ENCODE results near the gene ADAR.

Gene ADAR

DNA sequence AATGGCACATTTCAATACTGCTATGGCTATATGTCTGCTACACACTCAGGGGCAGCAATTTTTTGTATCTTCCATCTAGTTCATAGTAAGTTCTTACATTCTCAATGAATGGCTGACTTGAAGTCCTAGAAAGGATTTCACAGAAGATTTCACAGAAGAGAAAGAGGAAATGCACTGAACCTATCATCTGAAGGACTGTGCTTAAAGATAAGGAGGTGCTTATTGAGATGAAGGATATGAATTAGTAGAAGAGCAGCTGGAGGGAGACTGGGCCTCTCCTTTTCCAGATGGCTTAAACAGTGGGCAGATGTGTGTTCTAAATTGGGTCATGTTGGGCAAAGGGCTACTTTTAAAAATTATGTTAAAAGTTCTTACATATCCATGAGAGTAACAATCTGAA, 14.6 kb downstream of the ADAR start:
- no peaks in the 10 kb centered on the region for H3K27me3 ChIP-seq (ENCODE audit: insufficient read depth, low read length)
- H3K14ac ChIP-seq (ENCODE audit: low read length), result no peak overlapping the region
- H3K9me3 ChIP-seq (ENCODE audit: insufficient read depth, low read depth, low read length), result no peaks in the 10 kb centered on the region
- H3K79me2 ChIP-seq (ENCODE audit: control insufficient read depth, insufficient read depth, low read length, poor library complexity), result no peaks in the 10 kb centered on the region
- peaks cover 54 to 76% of the 10 kb centered on the region in 2 experiments for H3K36me3 ChIP-seq (ENCODE audit: control insufficient read depth in 1 of 2, insufficient read depth in 2 of 2, low read length in 2 of 2)
- no peak overlapping the region for H2BK5ac ChIP-seq (ENCODE audit: low read depth, low read length, poor library complexity)
- no peak overlapping the region for H3K18ac ChIP-seq (ENCODE audit: low read length)
- no peak overlapping the region for H3K4me2 ChIP-seq (ENCODE audit: low read length)
- H2AFZ ChIP-seq (ENCODE audit: insufficient read depth, low read length, poor library complexity), result no peak overlapping the region
- H3K79me1 ChIP-seq (ENCODE audit: low read length), result no peaks in the 10 kb centered on the region
- H2BK120ac ChIP-seq (ENCODE audit: insufficient read depth, low read length, poor library complexity), result no peak overlapping the region
- no peak overlapping the region for H2AK5ac ChIP-seq (ENCODE audit: low read length)
- DNase-seq, result no peak
- no peak overlapping the region for H3K4me3 ChIP-seq (ENCODE audit: low read depth, low read length)
- H3K27ac ChIP-seq (ENCODE audit: low read depth, low read length), result no peak overlapping the region
- H3K23ac ChIP-seq (ENCODE audit: low read length), result no peak overlapping the region
- H2BK12ac ChIP-seq (ENCODE audit: low read length), result no peak overlapping the region
- H3K4ac ChIP-seq (ENCODE audit: low read depth, low read length), result no peak overlapping the region
- H3K4me1 ChIP-seq (ENCODE audit: control insufficient read depth in 1 of 2, insufficient read depth in 2 of 2, low read length in 2 of 2), result no peaks in the 10 kb centered on the region
- H4K8ac ChIP-seq (ENCODE audit: low read depth, low read length), result no peak overlapping the region
- H4K91ac ChIP-seq (ENCODE audit: low read depth, low read length), result no peak overlapping the region
- no peak overlapping the region for H4K12ac ChIP-seq (ENCODE audit: low read depth, low read length)
- no peak overlapping the region for H3K9ac ChIP-seq (ENCODE audit: low read length)

GRCh38 chr1:154591206-154591605, 16.8 kb downstream of the ADAR start:
- H4K91ac ChIP-seq (ENCODE audit: low read depth, low read length), result no peak overlapping the region

DNA sequence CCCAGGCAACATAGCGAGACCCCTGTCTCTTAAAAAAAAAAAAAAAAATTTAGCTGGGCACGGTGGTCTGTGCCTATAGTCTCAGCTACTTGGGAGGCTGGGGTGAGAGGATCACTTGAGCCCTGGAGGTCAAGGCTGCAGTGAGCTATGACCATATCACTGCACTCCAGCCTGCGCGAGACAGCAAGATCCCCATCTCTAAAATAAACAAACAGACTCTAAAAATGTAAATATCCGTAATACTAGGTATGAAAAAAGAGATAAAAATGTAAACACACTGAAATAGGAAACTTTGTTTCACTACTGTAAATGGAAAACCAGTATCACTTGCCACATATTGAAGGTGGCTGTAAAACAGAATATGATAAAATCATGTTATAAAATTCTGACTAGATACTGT, 17.2 kb downstream of the ADAR start:
- Histone ChIP-seq H3K9ac (ENCODE audit: low read length) (no peak overlapping the region), H3K9me3 (ENCODE audit: insufficient read depth, low read depth, low read length) (no peaks in the 10 kb centered on the region), H2AK5ac (ENCODE audit: low read length) (no peak overlapping the region), H2BK5ac (ENCODE audit: low read depth, low read length, poor library complexity) (no peak overlapping the region), H2BK12ac (ENCODE audit: low read length) (no peak overlapping the region), H3K4me2 (ENCODE audit: low read length) (no peak overlapping the region), H3K36me3 (ENCODE audit: control insufficient read depth in 1 of 2, insufficient read depth in 2 of 2, low read length in 2 of 2) (peaks cover 53 to 73% of the 10 kb centered on the region in 2 experiments), H4K12ac (ENCODE audit: low read depth, low read length) (no peak overlapping the region), H3K23ac (ENCODE audit: low read length) (no peak overlapping the region), H3K27ac (ENCODE audit: low read depth, low read length) (no peak overlapping the region), H3K79me1 (ENCODE audit: low read length) (no peaks in the 10 kb centered on the region), H3K4me1 (ENCODE audit: control insufficient read depth in 1 of 2, insufficient read depth in 2 of 2, low read length in 2 of 2) (no peaks in the 10 kb centered on the region), H3K14ac (ENCODE audit: low read length) (no peak overlapping the region), H3K79me2 (ENCODE audit: control insufficient read depth, insufficient read depth, low read length, poor library complexity) (no peaks in the 10 kb centered on the region), H3K27me3 (ENCODE audit: insufficient read depth, low read length) (no peaks in the 10 kb centered on the region), H2AFZ (ENCODE audit: insufficient read depth, low read length, poor library complexity) (no peak overlapping the region), H4K8ac (ENCODE audit: low read depth, low read length) (no peak overlapping the region), H3K18ac (ENCODE audit: low read length) (no peak overlapping the region), H3K4me3 (ENCODE audit: low read depth, low read length) (no peak overlapping the region), H2BK120ac (ENCODE audit: insufficient read depth, low read length, poor library complexity) (no peak overlapping the region), H3K4ac (ENCODE audit: low read depth, low read length) (no peak overlapping the region), H4K91ac (ENCODE audit: low read depth, low read length) (no peak overlapping the region)
- WGBS (ENCODE audit: extremely low coverage, insufficient coverage, insufficient read length), result no CpG with 5 or more reads among the region's 5 CpGs
- no peak for DNase-seq

More at GRCh38 chr1:154591206-154591605, 16.8 kb downstream of the ADAR start:
- Histone ChIP-seq H2BK12ac (ENCODE audit: low read length) (no peak overlapping the region), H3K18ac (ENCODE audit: low read length) (no peak overlapping the region), H3K23ac (ENCODE audit: low read length) (no peak overlapping the region), H3K27ac (ENCODE audit: low read depth, low read length) (no peak overlapping the region), H3K9ac (ENCODE audit: low read length) (no peak overlapping the region), H3K79me1 (ENCODE audit: low read length) (no peaks in the 10 kb centered on the region), H3K4me2 (ENCODE audit: low read length) (no peak overlapping the region), H3K4me1 (ENCODE audit: control insufficient read depth in 1 of 2, insufficient read depth in 2 of 2, low read length in 2 of 2) (no peaks in the 10 kb centered on the region), H3K27me3 (ENCODE audit: insufficient read depth, low read length) (no peaks in the 10 kb centered on the region), H3K14ac (ENCODE audit: low read length) (no peak overlapping the region), H3K4me3 (ENCODE audit: low read depth, low read length) (no peak overlapping the region), H2AFZ (ENCODE audit: insufficient read depth, low read length, poor library complexity) (no peak overlapping the region), H3K4ac (ENCODE audit: low read depth, low read length) (no peak overlapping the region), H4K8ac (ENCODE audit: low read depth, low read length) (no peak overlapping the region), H2BK5ac (ENCODE audit: low read depth, low read length, poor library complexity) (no peak overlapping the region), H3K36me3 (ENCODE audit: control insufficient read depth in 1 of 2, insufficient read depth in 2 of 2, low read length in 2 of 2) (peaks cover 53 to 71% of the 10 kb centered on the region in 2 experiments), H3K79me2 (ENCODE audit: control insufficient read depth, insufficient read depth, low read length, poor library complexity) (no peaks in the 10 kb centered on the region), H2AK5ac (ENCODE audit: low read length) (no peak overlapping the region), H4K12ac (ENCODE audit: low read depth, low read length) (no peak overlapping the region), H2BK120ac (ENCODE audit: insufficient read depth, low read length, poor library complexity) (no peak overlapping the region), H3K9me3 (ENCODE audit: insufficient read depth, low read depth, low read length) (no peaks in the 10 kb centered on the region)
- WGBS (ENCODE audit: extremely low coverage, insufficient coverage, insufficient read length), result no CpG with 5 or more reads among the region's 7 CpGs
- no peak for DNase-seq

DNA sequence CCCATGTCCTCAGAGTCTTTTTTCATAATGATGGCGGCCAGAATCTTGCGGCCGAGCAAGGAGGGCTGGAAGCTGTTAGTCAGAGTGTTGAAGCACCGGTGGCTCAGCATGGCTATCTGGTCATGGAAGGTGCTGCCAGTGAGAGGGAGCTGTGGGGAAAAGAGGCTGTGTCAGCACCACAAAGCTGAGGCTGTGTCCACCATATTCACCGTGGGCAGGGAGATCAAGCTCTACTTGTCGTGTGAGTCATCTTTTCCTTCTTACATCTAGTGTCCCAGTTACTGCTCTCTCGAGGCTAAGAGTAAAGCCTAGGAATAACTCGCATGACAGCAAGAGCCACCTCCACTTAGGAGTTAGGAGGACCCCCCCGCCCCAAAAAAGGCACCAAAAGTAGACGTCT, 18.2 kb downstream of the ADAR start:
- no peak overlapping the region for H3K4ac ChIP-seq (ENCODE audit: low read depth, low read length)
- no peaks in the 10 kb centered on the region for H3K79me1 ChIP-seq (ENCODE audit: low read length)
- H3K4me2 ChIP-seq (ENCODE audit: low read length), result no peak overlapping the region
- no peak overlapping the region for H3K23ac ChIP-seq (ENCODE audit: low read length)
- H3K9me3 ChIP-seq (ENCODE audit: insufficient read depth, low read depth, low read length), result no peaks in the 10 kb centered on the region
- no CpG with 5 or more reads among the region's 10 CpGs for WGBS (ENCODE audit: extremely low coverage, insufficient coverage, insufficient read length)
- no peaks in the 10 kb centered on the region for H3K27me3 ChIP-seq (ENCODE audit: insufficient read depth, low read length)
- H2BK12ac ChIP-seq (ENCODE audit: low read length), result no peak overlapping the region
- H4K91ac ChIP-seq (ENCODE audit: low read depth, low read length), result no peak overlapping the region
- no peak overlapping the region for H4K12ac ChIP-seq (ENCODE audit: low read depth, low read length)
- no peak overlapping the region for H3K18ac ChIP-seq (ENCODE audit: low read length)
- no peak overlapping the region for H3K27ac ChIP-seq (ENCODE audit: low read depth, low read length)
- peaks cover 53 to 76% of the 10 kb centered on the region in 2 experiments for H3K36me3 ChIP-seq (ENCODE audit: control insufficient read depth in 1 of 2, insufficient read depth in 2 of 2, low read length in 2 of 2)
- H2AFZ ChIP-seq (ENCODE audit: insufficient read depth, low read length, poor library complexity), result no peak overlapping the region
- no peak overlapping the region for H3K4me3 ChIP-seq (ENCODE audit: low read depth, low read length)
- H2AK5ac ChIP-seq (ENCODE audit: low read length), result no peak overlapping the region
- DNase-seq, result no peak
- no peak overlapping the region for H2BK5ac ChIP-seq (ENCODE audit: low read depth, low read length, poor library complexity)
- no peak overlapping the region for H3K9ac ChIP-seq (ENCODE audit: low read length)
- no peak overlapping the region for H4K8ac ChIP-seq (ENCODE audit: low read depth, low read length)
- no peaks in the 10 kb centered on the region for H3K79me2 ChIP-seq (ENCODE audit: control insufficient read depth, insufficient read depth, low read length, poor library complexity)
- H3K14ac ChIP-seq (ENCODE audit: low read length), result no peak overlapping the region
- H2BK120ac ChIP-seq (ENCODE audit: insufficient read depth, low read length, poor library complexity), result no peak overlapping the region
- no peaks in the 10 kb centered on the region for H3K4me1 ChIP-seq (ENCODE audit: control insufficient read depth in 1 of 2, insufficient read depth in 2 of 2, low read length in 2 of 2)

Data from trophoblast cell (in vitro differentiated cells and primary cell).